NCI-H1930 (cell line): ENCODE data around the gene UPP1.
A peak's percentile ranks its signal among the peaks of the same experiment; 100 is the strongest.
"Not testable (repeated sequence)": the region's sequence is repeated elsewhere in the genome, so short reads cannot be mapped to it uniquely, and the experiment has no call there.

Experiments
- DNase-seq, 2 experiments: peaks; one replicate each; lab custom pipeline; 2025; lab: John Stamatoyannopoulos, UW

Gene UPP1

GRCh38 chr7:48089046-48090003, at the start of gene UPP1:
TSS of gene UPP1 (plus strand) at chr7:48089265. CDS start at chr7:48094784, 5,519 bp downstream.
- DNase-seq = peak; percentile 54 to 74

GRCh38 chr7:48040944-48041652, 48.0 kb upstream of the UPP1 start:
- DNase-seq = no peak

GRCh38 chr7:48041653-48041970, 47.5 kb upstream of the UPP1 start:
- no peak for DNase-seq

- DNase-seq = no peak
These were observed 46.8 kb upstream of the UPP1 start for GRCh38 chr7:48042216-48042615.

GRCh38 chr7:48042636-48043035, 46.4 kb upstream of the UPP1 start:
- DNase-seq = no peak

GRCh38 chr7:48045195-48045765, 43.8 kb upstream of the UPP1 start:
- DNase-seq = no peak

GRCh38 chr7:48046458-48046857, 42.6 kb upstream of the UPP1 start:
- no peak for DNase-seq

- DNase-seq = no peak
These were observed 41.0 kb upstream of the UPP1 start for GRCh38 chr7:48048113-48048512.

GRCh38 chr7:48049850-48050249, 39.2 kb upstream of the UPP1 start:
- no peak for DNase-seq

GRCh38 chr7:48052748-48053147, 36.3 kb upstream of the UPP1 start:
- DNase-seq = no peak

- no peak for DNase-seq
These were observed 35.3 kb upstream of the UPP1 start for GRCh38 chr7:48053736-48054135.

- no peak for DNase-seq
These were observed 30.1 kb upstream of the UPP1 start for GRCh38 chr7:48058990-48059389.

GRCh38 chr7:48059706-48060105, 29.4 kb upstream of the UPP1 start:
- no peak for DNase-seq

- DNase-seq = no peak
These were observed 25.1 kb upstream of the UPP1 start for GRCh38 chr7:48063985-48064384.

GRCh38 chr7:48067475-48067874, 21.6 kb upstream of the UPP1 start:
- DNase-seq = no peak

GRCh38 chr7:48074204-48074654, 14.8 kb upstream of the UPP1 start:
- DNase-seq = no peak

- no peak for DNase-seq
These were observed 11.6 kb upstream of the UPP1 start for GRCh38 chr7:48077423-48077822.

GRCh38 chr7:48078470-48078869, 10.6 kb upstream of the UPP1 start:
- DNase-seq = no peak

GRCh38 chr7:48082378-48082777, 6.7 kb upstream of the UPP1 start:
- DNase-seq = not testable (repeated sequence)

- no peak for DNase-seq
These were observed 5.8 kb upstream of the UPP1 start for GRCh38 chr7:48083114-48083830.

GRCh38 chr7:48084727-48085432, 4.2 kb upstream of the UPP1 start:
- no peak for DNase-seq

GRCh38 chr7:48085433-48085791, 3.7 kb upstream of the UPP1 start:
- no peak for DNase-seq
